Naive thymus-derived CD4-positive, alpha-beta T cell (primary cell): ENCODE data around the gene PLRG1. TPM values are rescaled to one million over a fixed set of nuclear protein-coding genes. Genes with fewer than 3 reads are reported as not detected.

Experiments used
- ATAC-seq: fragments of 150-1000 bp; cut with Tn5 transposase; 2 replicates; pipeline ENCODE4 v1.10.0; 2021; ENCODE audit warnings: mild to moderate bottlenecking, moderate library complexity
- CTCF ChIA-PET: fragments of 350-600 bp; sonication (Branson Sonifier 250); formaldehyde crosslinking; loops from one replicate; lab custom pipeline; 2021; ENCODE audit warnings: antibody characterized with exemption; lab: Charles Lee
- POLR2A ChIA-PET: fragments of 350-600 bp; sonication (Branson Sonifier 250); formaldehyde crosslinking; loops from one replicate; lab custom pipeline; 2021; ENCODE audit warnings: antibody characterized with exemption, inconsistent platforms; lab: Charles Lee
- DNase-seq, 9 donors: peaks; one replicate each; pipeline versions ENCODE4 v3.0.0 to v3.0.0-alpha.2; 2020 to 2022; ENCODE audit warnings: mixed read lengths in 1 of 9
- H3K27ac ChIP-seq: one replicate; pipeline ENCODE4 v1.7.0; 2013; ENCODE audit warnings: mild to moderate bottlenecking, low read depth, low read length, moderate library complexity
- H3K27me3 ChIP-seq, 2 donors: one replicate each; pipeline ENCODE4 v1.7.0; 2013; ENCODE audit warnings: low read length in 2 of 2, mild to moderate bottlenecking in 2 of 2, moderate library complexity in 2 of 2; ENCODE audit not compliant: control insufficient read depth in 2 of 2, insufficient read depth in 2 of 2
- H3K36me3 ChIP-seq, 3 experiments: 1 replicate in 2 of 3; 2 replicates in 1 of 3; pipeline ENCODE4 v1.7.0; 2013; ENCODE audit warnings: low read length in 3 of 3, mild to moderate bottlenecking in 3 of 3, moderate library complexity in 1 of 3; ENCODE audit not compliant: insufficient read depth in 3 of 3, control insufficient read depth in 2 of 3
- H3K4me1 ChIP-seq, 2 donors: one replicate each; pipeline ENCODE4 v1.7.0; 2013; ENCODE audit warnings: low read length in 2 of 2, mild to moderate bottlenecking in 2 of 2, moderate library complexity in 1 of 2; ENCODE audit not compliant: control insufficient read depth in 2 of 2, insufficient read depth in 2 of 2
- H3K4me3 ChIP-seq: 2 replicates; pipeline ENCODE4 v1.7.0; 2013; ENCODE audit warnings: mild to moderate bottlenecking, low read length
- H3K9me3 ChIP-seq, 3 experiments: 1 replicate in 2 of 3; 2 replicates in 1 of 3; pipeline ENCODE4 v1.7.0; 2013; ENCODE audit warnings: low read length in 3 of 3; ENCODE audit not compliant: control insufficient read depth in 2 of 3
- H3K27ac Mint-ChIP-seq, 9 donors: one replicate each; pipeline ENCODE4 v1.8.0; 2020 to 2022; ENCODE audit warnings: mixed read lengths in 9 of 9, mild to moderate bottlenecking in 8 of 9, moderate library complexity in 5 of 9, inconsistent platforms in 2 of 9
- H3K27me3 Mint-ChIP-seq, 5 donors: one replicate each; pipeline ENCODE4 v1.8.0; 2021 to 2022; ENCODE audit warnings: mixed read lengths in 5 of 5, mild to moderate bottlenecking in 1 of 5
- H3K36me3 Mint-ChIP-seq, 5 donors: one replicate each; pipeline ENCODE4 v1.8.0; 2020 to 2022; ENCODE audit warnings: mixed read lengths in 5 of 5, mild to moderate bottlenecking in 3 of 5, inconsistent platforms in 1 of 5
- H3K4me1 Mint-ChIP-seq, 7 donors: one replicate each; pipeline ENCODE4 v1.8.0; 2020 to 2022; ENCODE audit warnings: mixed read lengths in 7 of 7, mild to moderate bottlenecking in 3 of 7, inconsistent platforms in 1 of 7
- H3K4me3 Mint-ChIP-seq, 10 donors: one replicate each; pipeline ENCODE4 v1.8.0; 2020 to 2022; ENCODE audit warnings: mild to moderate bottlenecking in 10 of 10, mixed read lengths in 10 of 10, moderate library complexity in 6 of 10, inconsistent platforms in 2 of 10
- H3K9me3 Mint-ChIP-seq, 11 donors: one replicate each; pipeline ENCODE4 v1.8.0; 2020 to 2022; ENCODE audit warnings: mixed read lengths in 11 of 11, mild to moderate bottlenecking in 4 of 11, inconsistent platforms in 1 of 11, moderate library complexity in 1 of 11
- intact Hi-C, 2 donors: fragments of 100-400 bp; cut with micrococcal nuclease; formaldehyde crosslinking; loops; one replicate each; pipeline ENCODE4 v1.15.1; 2023
- polyA plus RNA-seq, 2 donors: library from polyadenylated mRNA; unstranded; fragments of 300-500 nt; fragmentation: Illumina TruSeq; gene quantifications; one replicate each; pipeline ENCODE4 v1.2.3, GENCODE V29; 2021
- total RNA-seq, 6 experiments: library from RNA in 5 of 6; stranded (reverse) in 5 of 6; gene quantifications; 1 replicate in 5 of 6; 2 replicates in 1 of 6; pipeline ENCODE4 v1.2.3 and lab custom pipeline; 2021 to 2026

Gene PLRG1
- total and polyA plus RNA-seq, 7 experiments from 2014 or later: 43.6 to 99.4 (median 87.7) TPM

GRCh38 chr4:154491341-154492271 is 58.6 kb downstream of the PLRG1 start, which contains the start of gene DCHS2:
TSS of gene DCHS2 (minus strand) at chr4:154491799. CDS start at chr4:154491355, 444 bp downstream.
- H3K27me3 Mint-ChIP-seq: peaks cover 37 to 82% (median 65%) of the 10 kb centered on the region in 5 donors
- Histone ChIP-seq H3K27ac (no peak within 1 kb of the TSS), H3K9me3 (no peaks in the 10 kb centered on the region), H3K27me3 (no peaks in the 10 kb centered on the region), H3K4me3 (peak within 1 kb of the TSS; percentile 24), H3K4me1 (no peaks in the 10 kb centered on the region), H3K36me3 (no peaks in the 10 kb centered on the region)
- H3K4me1 Mint-ChIP-seq: peaks cover 11 to 32% (median 20%) of the 10 kb centered on the region in 7 donors
- DNase-seq: peak in 1 of 9 donors; percentile 1
- ChIA-PET CTCF (interaction anchor here (0.6 kb wide), 1 partner anchor 684 kb away, joined by 3 read pairs; no protein-coding TSS in a partner anchor), POLR2A (no interaction called here)
- peak; percentile 39 for ATAC-seq
- H3K36me3 Mint-ChIP-seq: peaks cover 0 to 3% (median 0%) of the 10 kb centered on the region in 5 donors
- peak within 1 kb of the TSS in 1 of 9 donors; percentile 17 for H3K27ac Mint-ChIP-seq
- intact Hi-C loops: loop anchor here in 1 of 2 donors (5.0 kb wide), 1 partner anchor 251 kb away; the partner anchor contains the start of gene LRAT
- H3K9me3 Mint-ChIP-seq: peaks cover 0 to 1% (median 0%) of the 10 kb centered on the region in 11 donors
- H3K4me3 Mint-ChIP-seq: peak within 1 kb of the TSS; percentile 59 to 87 (median 76)

DNA sequence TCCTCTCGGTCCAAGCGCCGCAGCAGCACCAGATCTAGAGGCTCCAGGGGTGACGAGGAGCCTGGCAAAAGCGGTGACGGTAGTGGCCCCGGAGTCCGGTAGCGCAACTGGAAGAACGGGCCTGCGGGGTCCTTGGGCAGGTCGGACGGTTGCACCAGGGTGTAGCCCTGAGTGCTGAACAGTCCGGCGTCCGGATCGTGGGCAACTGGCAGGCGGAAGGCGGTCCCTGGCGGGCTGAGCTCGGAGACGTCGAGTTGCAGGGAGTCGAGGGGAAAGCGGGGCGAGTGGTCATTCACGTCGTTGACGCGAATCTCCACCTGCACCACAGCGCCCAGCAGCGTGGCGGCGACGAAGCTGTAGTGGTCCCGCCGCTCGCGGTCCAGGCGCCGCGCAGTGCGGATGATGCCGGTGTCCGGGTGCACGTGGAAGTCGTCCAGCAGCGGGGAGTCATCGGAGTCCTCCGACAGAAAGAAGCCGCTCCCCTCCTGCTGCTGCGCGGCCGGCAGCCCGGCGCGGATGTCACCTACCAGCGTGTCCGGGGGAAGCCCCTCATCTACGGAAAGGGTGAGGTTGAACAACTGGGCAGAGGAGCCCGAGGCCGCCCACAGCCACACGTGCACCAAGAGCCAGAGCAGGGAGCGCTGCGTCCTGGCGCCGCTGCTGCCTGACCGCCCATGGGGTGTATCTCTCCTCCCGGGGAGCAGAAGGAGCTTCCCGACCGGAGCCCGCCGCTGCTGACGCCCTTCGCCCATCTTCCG is 59.4 kb downstream of the PLRG1 start:
- ATAC-seq: no peak
- H3K4me3 Mint-ChIP-seq: peak overlapping the region; percentile 59 to 87 (median 76)
- Histone ChIP-seq H3K9me3 (no peaks in the 10 kb centered on the region), H3K4me3 (peak overlapping the region; percentile 24), H3K27ac (no peak overlapping the region), H3K4me1 (no peaks in the 10 kb centered on the region), H3K36me3 (no peaks in the 10 kb centered on the region), H3K27me3 (no peaks in the 10 kb centered on the region)
- H3K36me3 Mint-ChIP-seq: peaks cover 0 to 3% (median 0%) of the 10 kb centered on the region in 5 donors
- H3K9me3 Mint-ChIP-seq: peaks cover 0 to 1% (median 0%) of the 10 kb centered on the region in 11 donors
- peak in 1 of 9 donors; percentile 27 for DNase-seq
- no peak overlapping the region for H3K27ac Mint-ChIP-seq
- ChIA-PET POLR2A (no interaction called here), CTCF (interaction anchor here (0.6 kb wide), 1 partner anchor 683 kb away, joined by 3 read pairs; no protein-coding TSS in a partner anchor)
- H3K4me1 Mint-ChIP-seq: peaks cover 11 to 32% (median 20%) of the 10 kb centered on the region in 7 donors
- intact Hi-C loops: loop anchor here in 1 of 2 donors (5.0 kb wide), 1 partner anchor 252 kb away; the partner anchor contains the start of gene LRAT
- H3K27me3 Mint-ChIP-seq: peaks cover 37 to 77% (median 60%) of the 10 kb centered on the region in 5 donors

GRCh38 chr4:154490234-154490582 is 60.0 kb downstream of the PLRG1 start:
- ChIA-PET POLR2A (no interaction called here), CTCF (no interaction called here)
- intact Hi-C loops: loop anchor here in 1 of 2 donors (5.0 kb wide), 1 partner anchor 252 kb away; the partner anchor contains the start of gene LRAT
- Mint-ChIP-seq H3K9me3 (peaks cover 0 to 1% (median 0%) of the 10 kb centered on the region in 11 donors), H3K27me3 (peaks cover 37 to 74% (median 57%) of the 10 kb centered on the region in 5 donors), H3K36me3 (peaks cover 0 to 3% (median 0%) of the 10 kb centered on the region in 5 donors), H3K4me1 (peaks cover 11 to 32% (median 20%) of the 10 kb centered on the region in 7 donors), H3K4me3 (peak overlapping the region in 9 of 10 donors; percentile 59 to 87 (median 75)), H3K27ac (no peak overlapping the region)
- H3K4me1 ChIP-seq: no peaks in the 10 kb centered on the region
- no peak overlapping the region for H3K4me3 ChIP-seq
- H3K9me3 ChIP-seq: no peaks in the 10 kb centered on the region
- DNase-seq (no peak), ATAC-seq (no peak)
- no peak overlapping the region for H3K27ac ChIP-seq
- no peaks in the 10 kb centered on the region for H3K27me3 ChIP-seq
- no peaks in the 10 kb centered on the region for H3K36me3 ChIP-seq

DNA sequence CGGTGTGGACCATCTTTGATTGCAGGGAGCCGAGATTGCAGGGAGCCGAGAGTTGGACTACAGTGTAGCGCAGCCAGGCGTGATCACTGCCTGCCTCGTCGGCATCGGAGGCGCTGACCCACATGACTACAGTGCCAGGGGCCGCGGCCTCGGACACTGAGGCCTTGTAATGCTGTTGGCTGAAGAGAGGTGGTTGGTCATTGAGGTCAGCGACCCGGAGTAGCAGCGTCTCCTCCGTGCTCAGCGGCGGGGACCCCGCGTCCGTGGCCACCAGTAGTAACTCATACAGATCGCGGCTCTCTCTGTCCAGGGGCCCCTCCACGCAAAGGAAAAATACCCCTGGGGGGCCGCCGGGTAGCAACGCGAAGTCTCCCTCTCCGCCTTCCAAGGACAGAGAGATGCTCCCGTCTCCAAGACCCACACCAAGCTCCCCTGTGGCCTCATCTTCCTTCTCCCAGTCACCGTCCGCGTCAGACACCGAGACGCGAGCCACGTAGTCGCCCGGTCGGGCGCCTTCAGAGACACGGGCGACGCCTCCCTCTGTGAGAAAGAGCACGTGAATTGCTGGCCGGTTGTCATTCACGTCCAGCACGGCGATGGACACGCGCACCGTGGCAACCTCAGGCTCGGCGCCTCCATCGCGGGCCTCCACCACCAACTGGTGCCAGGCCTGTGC is 60.5 kb downstream of the PLRG1 start:
- Histone ChIP-seq H3K27me3 (no peaks in the 10 kb centered on the region), H3K4me3 (no peak overlapping the region), H3K9me3 (no peaks in the 10 kb centered on the region), H3K4me1 (no peaks in the 10 kb centered on the region), H3K27ac (no peak overlapping the region), H3K36me3 (no peaks in the 10 kb centered on the region)
- no peak overlapping the region for H3K27ac Mint-ChIP-seq
- peaks cover 37 to 72% (median 55%) of the 10 kb centered on the region in 5 donors for H3K27me3 Mint-ChIP-seq
- peaks cover 11 to 32% (median 20%) of the 10 kb centered on the region in 7 donors for H3K4me1 Mint-ChIP-seq
- CTCF ChIA-PET: no interaction called here
- ATAC-seq (no peak), DNase-seq (no peak)
- intact Hi-C loops: loop anchor here in 1 of 2 donors (5.0 kb wide), 1 partner anchor 253 kb away; the partner anchor contains the start of gene LRAT
- POLR2A ChIA-PET: no interaction called here
- H3K4me3 Mint-ChIP-seq: peak overlapping the region in 4 of 10 donors; percentile 26 to 87 (median 55)
- peaks cover 0 to 1% (median 0%) of the 10 kb centered on the region in 11 donors for H3K9me3 Mint-ChIP-seq
- peaks cover 0 to 3% (median 0%) of the 10 kb centered on the region in 5 donors for H3K36me3 Mint-ChIP-seq

DNA sequence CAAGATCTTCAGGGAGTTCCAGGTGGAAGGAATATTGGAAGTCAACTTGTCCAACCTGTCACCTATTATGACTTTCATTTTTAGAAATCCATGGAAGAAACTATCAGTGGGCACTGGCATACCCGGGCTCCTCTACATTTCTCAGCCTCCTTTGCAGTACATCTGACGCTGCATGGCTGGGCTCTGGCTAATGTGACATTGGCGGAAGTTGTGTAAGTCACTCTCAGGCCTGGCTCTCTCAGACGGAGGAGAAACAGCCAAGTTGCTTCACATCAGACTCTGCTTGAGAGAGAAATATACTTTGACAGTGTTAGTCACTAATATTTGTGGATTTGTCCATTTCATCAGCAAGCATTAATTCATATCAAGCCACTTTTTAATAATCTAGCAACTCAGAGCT is 63.1 kb downstream of the PLRG1 start:
- Histone ChIP-seq H3K27me3 (no peaks in the 10 kb centered on the region), H3K27ac (no peak overlapping the region), H3K9me3 (no peaks in the 10 kb centered on the region), H3K36me3 (no peaks in the 10 kb centered on the region), H3K4me1 (no peaks in the 10 kb centered on the region), H3K4me3 (no peak overlapping the region)
- Mint-ChIP-seq H3K4me1 (peaks cover 9 to 22% (median 15%) of the 10 kb centered on the region in 7 donors), H3K4me3 (no peak overlapping the region), H3K27ac (no peak overlapping the region), H3K27me3 (peaks cover 13 to 49% (median 35%) of the 10 kb centered on the region in 5 donors), H3K36me3 (peaks cover 0 to 3% (median 0%) of the 10 kb centered on the region in 5 donors), H3K9me3 (peaks cover 0 to 1% (median 0%) of the 10 kb centered on the region in 11 donors)
- POLR2A ChIA-PET: no interaction called here
- intact Hi-C loops: no loop called here
- CTCF ChIA-PET: no interaction called here
- DNase-seq (no peak), ATAC-seq (no peak)
